NCI-H526 treated with DMSO at 0.1 percent for 48 hours (cell line): Measurements from ENCODE around the gene SLC35B1.
"Not testable (repeated sequence)": the region's sequence is repeated elsewhere in the genome, so short reads cannot be mapped to it uniquely, and the experiment has no call there.

ENCODE experiments used
- DNase-seq: peaks from one replicate; lab custom pipeline; 2025; lab: John Stamatoyannopoulos, UW

The SLC35B1 gene

GRCh38 chr17:49699966-49700575, 7.7 kb downstream of the SLC35B1 start:
- no peak for DNase-seq

- DNase-seq: no peak
Measured at GRCh38 chr17:49698005-49698404, 9.8 kb downstream of the SLC35B1 start.

GRCh38 chr17:49696233-49696761, 11.5 kb downstream of the SLC35B1 start:
- DNase-seq: no peak

GRCh38 chr17:49695698-49696232, 12.0 kb downstream of the SLC35B1 start:
- no peak for DNase-seq

- DNase-seq: peak; percentile 14
Measured at GRCh38 chr17:49694847-49695697, 12.7 kb downstream of the SLC35B1 start.

- DNase-seq: no peak
Measured at GRCh38 chr17:49692751-49693150, 15.0 kb downstream of the SLC35B1 start.

- no peak for DNase-seq
Measured at GRCh38 chr17:49691677-49692191, 16.0 kb downstream of the SLC35B1 start.

GRCh38 chr17:49691086-49691676, 16.6 kb downstream of the SLC35B1 start:
- no peak for DNase-seq

GRCh38 chr17:49690256-49690655, 17.5 kb downstream of the SLC35B1 start:
- DNase-seq: no peak

- no peak for DNase-seq
Measured at GRCh38 chr17:49688848-49689247, 18.9 kb downstream of the SLC35B1 start.

GRCh38 chr17:49687878-49688491, 19.8 kb downstream of the SLC35B1 start:
- DNase-seq: no peak

GRCh38 chr17:49681106-49681979, 26.4 kb downstream of the SLC35B1 start:
- DNase-seq: no peak

GRCh38 chr17:49680314-49680713, 27.4 kb downstream of the SLC35B1 start:
- DNase-seq: no peak

GRCh38 chr17:49677933-49678847, 29.6 kb downstream of the SLC35B1 start, which contains the start of gene SPOP:
Gene SPOP (minus strand): TSS chr17:49678097. CDS start chr17:49622810, 55,287 bp downstream.
- DNase-seq: peak; percentile 99

GRCh38 chr17:49677134-49677932, 30.4 kb downstream of the SLC35B1 start:
- peak; percentile 87 for DNase-seq

GRCh38 chr17:49676276-49676868, 31.4 kb downstream of the SLC35B1 start:
- no peak for DNase-seq

- no peak for DNase-seq
Measured at GRCh38 chr17:49674507-49674906, 33.3 kb downstream of the SLC35B1 start.

GRCh38 chr17:49673679-49674078, 34.1 kb downstream of the SLC35B1 start:
- not testable (repeated sequence) for DNase-seq
